ENCODE measurements around the gene WAC.

WAC gene

GRCh38 chr10:28669227-28670173, 136.6 kb downstream of the WAC start:
- no peak for DNase-seq
